HepG2 (cell line): ENCODE data around the gene RPS14. TPM values are rescaled to one million over a fixed set of nuclear protein-coding genes. Genes with fewer than 3 reads are reported as not detected.
A peak's percentile ranks its signal among the peaks of the same experiment; 100 is the strongest.

Experiments used
- ATF1 ChIP-seq: IDR thresholded peaks from 2 replicates; pipeline ENCODE4 v1.6.1; 2016; ENCODE audit warnings: mild to moderate bottlenecking, control low read depth
- CREBL2 ChIP-seq: sonication (generic); formaldehyde crosslinking; IDR thresholded peaks from 2 replicates; pipeline ENCODE4 v1.8.1; 2023; ENCODE audit warnings: missing genetic modification reagents, mild to moderate bottlenecking, borderline replicate concordance
- E2F2 ChIP-seq: sonication (generic); formaldehyde crosslinking; IDR thresholded peaks from 2 replicates; pipeline ENCODE4 v1.4.0; 2020; ENCODE audit warnings: missing genetic modification reagents, borderline replicate concordance
- GRHL1 ChIP-seq: sonication (generic); formaldehyde crosslinking; conservative IDR thresholded peaks from 2 replicates; pipeline ENCODE4 v1.8.0; 2022; ENCODE audit warnings: missing genetic modification reagents
- IRF2 ChIP-seq: IDR thresholded peaks from 2 replicates; pipeline ENCODE4 v1.6.1; 2018; ENCODE audit warnings: missing genetic modification reagents, missing compliant biosample characterization
- JUNB ChIP-seq: sonication (generic); formaldehyde crosslinking; IDR thresholded peaks from 2 replicates; pipeline ENCODE4 v1.8.0; 2022; ENCODE audit warnings: missing genetic modification reagents, mild to moderate bottlenecking, borderline replicate concordance
- KDM4B ChIP-seq: sonication (generic); formaldehyde crosslinking; IDR thresholded peaks from 2 replicates; pipeline ENCODE4 v1.4.0; 2020; ENCODE audit warnings: missing genetic modification reagents
- MBD4 ChIP-seq: IDR thresholded peaks from 2 replicates; pipeline ENCODE4 v1.6.1; 2012; ENCODE audit warnings: low read length, inconsistent platforms, borderline replicate concordance
- NFYC ChIP-seq: IDR thresholded peaks from 2 replicates; pipeline ENCODE4 v1.6.1; 2016; ENCODE audit warnings: missing genetic modification reagents, missing compliant biosample characterization
- PBX2 ChIP-seq: IDR thresholded peaks from 2 replicates; pipeline ENCODE4 v1.6.1; 2016; ENCODE audit warnings: control low read depth
- PITX1 ChIP-seq: sonication (generic); formaldehyde crosslinking; IDR thresholded peaks from 2 replicates; pipeline ENCODE4 v1.5.1; 2020; ENCODE audit warnings: mild to moderate bottlenecking, missing genetic modification reagents
- RFX5 ChIP-seq: IDR thresholded peaks from 2 replicates; pipeline ENCODE4 v1.6.1; 2011; ENCODE audit warnings: low read depth, low read length, improper control_type of control experiment
- SMARCE1 ChIP-seq: fragments of 450-650 bp; IDR thresholded peaks from 2 replicates; pipeline ENCODE4 v1.6.1; 2017; ENCODE audit warnings: borderline replicate concordance
- TOE1 ChIP-seq: sonication (generic); formaldehyde crosslinking; IDR thresholded peaks from 2 replicates; pipeline ENCODE4 v1.4.0; 2020; ENCODE audit warnings: mild to moderate bottlenecking, missing genetic modification reagents
- YY1 ChIP-seq: IDR thresholded peaks from 2 replicates; pipeline ENCODE4 v1.6.1; 2011; ENCODE audit warnings: low read length, low read depth, moderate library complexity, mild to moderate bottlenecking; ENCODE audit not compliant: insufficient read depth, insufficient replicate concordance
- ZNF205 ChIP-seq: IDR thresholded peaks from 2 replicates; pipeline ENCODE4 v1.6.1; 2018; ENCODE audit warnings: missing biosample characterization, missing genetic modification reagents
- ZNF441 ChIP-seq: sonication (generic); formaldehyde crosslinking; IDR thresholded peaks from 2 replicates; pipeline ENCODE4 v1.7.0; 2021; ENCODE audit warnings: missing genetic modification reagents, borderline replicate concordance
- ZNF776 ChIP-seq: sonication (generic); formaldehyde crosslinking; IDR thresholded peaks from 2 replicates; pipeline ENCODE4 v1.4.0; 2020; ENCODE audit warnings: mild to moderate bottlenecking, missing genetic modification reagents
- ZNF879 ChIP-seq: sonication (generic); formaldehyde crosslinking; IDR thresholded peaks from 2 replicates; pipeline ENCODE4 v1.8.1; 2023; ENCODE audit warnings: missing genetic modification reagents
- ZZZ3 ChIP-seq: sonication (generic); formaldehyde crosslinking; IDR thresholded peaks from 2 replicates; pipeline ENCODE4 v1.4.0; 2020; ENCODE audit warnings: missing genetic modification reagents, mild to moderate bottlenecking, borderline replicate concordance
- polyA plus RNA-seq, 8 experiments: library from polyadenylated mRNA; depleted of rRNA in 3 of 8; stranded (reverse) in 7 of 8; unstranded in 1 of 8; fragments of >200 nt; fragmentation: Illumina TruSeq in 4 of 8; extraction: Trizol in 4 of 8; gene quantifications; 2 replicates each; pipeline versions ENCODE4 v1.2.1 to v1.2.3, GENCODE V29; 2011 to 2016; ENCODE audit warnings: low read depth in 4 of 8, missing spikeins in 1 of 8, mixed read lengths in 1 of 8; ENCODE audit not compliant: insufficient read depth in 1 of 8
- total RNA-seq, 5 experiments: library from RNA; depleted of rRNA; stranded (reverse); fragments of >200 nt; fragmentation: Illumina TruSeq; extraction: Trizol; gene quantifications; 2 replicates each; pipeline ENCODE4 v1.2.3, GENCODE V29; 2016; ENCODE audit warnings: low read depth in 1 of 5
- TF ChIP-seq, protein P1 (sequence below), 2 experiments: sonication (generic) in 1 of 2; formaldehyde crosslinking in 1 of 2; IDR thresholded peaks; 2 replicates each; pipeline versions ENCODE4 v1.4.0 to v1.6.1; 2018 to 2020; ENCODE audit warnings: missing genetic modification reagents in 2 of 2, borderline replicate concordance in 1 of 2, low read depth in 1 of 2, mild to moderate bottlenecking in 1 of 2, missing biosample characterization in 1 of 2
- TF ChIP-seq, protein P2 (sequence below): sonication (generic); formaldehyde crosslinking; conservative IDR thresholded peaks from 2 replicates; pipeline ENCODE4 v1.8.1; 2023; ENCODE audit warnings: missing genetic modification reagents

The RPS14 gene
- total and polyA plus RNA-seq, 2 of the 13 experiments (the other 11 are each of a cell fraction or from before 2014, with no cell fraction given), result 2,116 to 3,295 TPM

DNA sequence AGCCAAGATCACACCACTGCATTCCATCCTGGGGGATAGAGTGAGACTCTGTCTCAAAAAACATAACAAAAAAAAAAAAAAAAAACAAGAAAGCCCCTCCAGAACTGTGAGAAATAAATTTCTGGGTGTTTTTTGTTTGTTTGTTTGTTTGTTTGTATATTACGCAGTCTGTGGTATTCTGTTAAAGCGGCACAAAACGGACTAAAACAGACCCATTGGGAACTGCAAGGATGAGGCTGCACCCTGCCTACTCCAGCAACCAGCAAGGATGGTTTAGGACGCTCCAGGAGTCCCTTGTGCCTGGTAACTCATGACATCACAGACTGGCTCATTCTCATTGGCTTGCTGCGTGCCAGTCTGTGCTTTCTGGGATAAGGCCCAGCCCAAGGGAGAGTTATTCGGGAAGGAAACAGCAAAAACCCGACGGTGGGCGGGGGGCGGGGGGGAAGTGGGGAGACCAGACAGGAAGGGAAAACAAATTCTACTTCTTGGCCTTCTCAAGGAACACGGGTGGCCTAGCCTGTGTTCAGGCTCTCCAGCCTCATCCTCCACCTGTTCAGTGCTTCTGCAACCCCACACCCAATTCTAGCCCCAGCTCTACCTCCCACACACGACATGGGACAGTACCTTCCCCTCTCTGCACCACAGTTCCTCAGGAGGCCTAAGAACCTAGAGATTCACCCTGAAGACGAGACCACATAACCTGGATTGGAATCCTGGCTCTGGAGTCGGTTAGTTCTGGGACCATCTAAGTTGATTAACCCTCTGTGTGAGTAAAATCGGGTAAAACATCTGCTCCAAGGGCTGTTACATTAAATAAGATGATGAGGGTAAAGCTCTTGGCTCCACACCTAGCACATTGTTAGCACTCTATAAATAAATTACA, 39.7 kb downstream of the RPS14 start (continued):
- TF ChIP-seq ZNF205, result no peak
- TF ChIP-seq ZNF776 (CRISPR knock-in tag), result no peak
- TF ChIP-seq, protein P1, sequence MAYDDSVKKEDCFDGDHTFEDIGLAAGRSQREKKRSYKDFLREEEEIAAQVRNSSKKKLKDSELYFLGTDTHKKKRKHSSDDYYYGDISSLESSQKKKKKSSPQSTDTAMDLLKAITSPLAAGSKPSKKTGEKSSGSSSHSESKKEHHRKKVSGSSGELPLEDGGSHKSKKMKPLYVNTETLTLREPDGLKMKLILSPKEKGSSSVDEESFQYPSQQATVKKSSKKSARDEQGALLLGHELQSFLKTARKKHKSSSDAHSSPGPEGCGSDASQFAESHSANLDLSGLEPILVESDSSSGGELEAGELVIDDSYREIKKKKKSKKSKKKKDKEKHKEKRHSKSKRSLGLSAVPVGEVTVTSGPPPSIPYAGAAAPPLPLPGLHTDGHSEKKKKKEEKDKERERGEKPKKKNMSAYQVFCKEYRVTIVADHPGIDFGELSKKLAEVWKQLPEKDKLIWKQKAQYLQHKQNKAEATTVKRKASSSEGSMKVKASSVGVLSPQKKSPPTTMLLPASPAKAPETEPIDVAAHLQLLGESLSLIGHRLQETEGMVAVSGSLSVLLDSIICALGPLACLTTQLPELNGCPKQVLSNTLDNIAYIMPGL (CRISPR knock-in tag; IDR thresholded peaks at IDR 0.05; ENCODE audit: borderline replicate concordance in 1 of 2, low read depth in 1 of 2), result 0 out of 4 replicates have a peak, but pooled peaks of 1 of the 2 experiments have one; percentile 14
- TF ChIP-seq PITX1, result no peak
- TF ChIP-seq E2F2, result no peak
- TF ChIP-seq IRF2 (CRISPR knock-in tag), result no peak
- TF ChIP-seq ATF1 (CRISPR knock-in tag), result peak; percentile 85
- peak; percentile 82 for TF ChIP-seq NFYC (CRISPR knock-in tag)
- no peak for TF ChIP-seq SMARCE1
- TF ChIP-seq ZNF441 (CRISPR knock-in tag), result 0 out of 2 replicates have a peak, but pooled peaks have one; percentile 14
- no peak for TF ChIP-seq CREBL2 (CRISPR knock-in tag)
- peak; percentile 99 for TF ChIP-seq RFX5
- TF ChIP-seq, protein P2, sequence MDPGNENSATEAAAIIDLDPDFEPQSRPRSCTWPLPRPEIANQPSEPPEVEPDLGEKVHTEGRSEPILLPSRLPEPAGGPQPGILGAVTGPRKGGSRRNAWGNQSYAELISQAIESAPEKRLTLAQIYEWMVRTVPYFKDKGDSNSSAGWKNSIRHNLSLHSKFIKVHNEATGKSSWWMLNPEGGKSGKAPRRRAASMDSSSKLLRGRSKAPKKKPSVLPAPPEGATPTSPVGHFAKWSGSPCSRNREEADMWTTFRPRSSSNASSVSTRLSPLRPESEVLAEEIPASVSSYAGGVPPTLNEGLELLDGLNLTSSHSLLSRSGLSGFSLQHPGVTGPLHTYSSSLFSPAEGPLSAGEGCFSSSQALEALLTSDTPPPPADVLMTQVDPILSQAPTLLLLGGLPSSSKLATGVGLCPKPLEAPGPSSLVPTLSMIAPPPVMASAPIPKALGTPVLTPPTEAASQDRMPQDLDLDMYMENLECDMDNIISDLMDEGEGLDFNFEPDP (CRISPR knock-in tag), result no peak
- no peak for TF ChIP-seq YY1
- TF ChIP-seq JUNB (CRISPR knock-in tag), result no peak
- TF ChIP-seq ZZZ3 (CRISPR knock-in tag), result no peak
- TF ChIP-seq KDM4B (CRISPR knock-in tag), result no peak
- TF ChIP-seq ZNF879, result no peak
- no peak for TF ChIP-seq GRHL1 (CRISPR knock-in tag)
- no peak for TF ChIP-seq MBD4
- TF ChIP-seq TOE1 (CRISPR knock-in tag), result no peak
- no peak for TF ChIP-seq PBX2 (CRISPR knock-in tag)
